ENCODE data around the gene GNAQ. TPM values are rescaled to one million over a fixed set of nuclear protein-coding genes. Genes with fewer than 3 reads are reported as not detected.

Gene GNAQ
- total RNA-seq, 1 experiment from 2014 or later = 55.5 TPM

DNA sequence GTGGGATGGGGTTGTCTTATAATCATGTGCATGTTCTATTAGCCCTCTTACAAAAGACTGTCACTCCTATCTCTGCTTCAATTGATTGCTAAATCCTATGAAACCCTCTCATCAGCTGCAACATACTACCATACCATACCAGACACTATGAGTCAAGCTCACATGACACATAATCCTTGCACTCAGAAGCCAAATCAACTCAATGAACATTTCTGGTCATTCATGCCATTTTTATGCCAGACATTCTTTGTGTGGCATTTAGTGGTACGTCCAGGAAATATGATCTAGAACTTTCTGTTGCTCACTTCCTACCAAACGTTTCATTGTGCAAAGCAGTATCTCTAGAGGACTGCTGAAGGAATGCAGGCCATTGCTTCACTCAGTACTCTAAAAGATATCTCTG lies 224.3 kb downstream of the GNAQ start:
- ATAC-seq (no peak), DNase-seq (ENCODE audit: low spot score) (no peak)
- H3K4me1 Mint-ChIP-seq = peaks cover 19% of the 10 kb centered on the region
- CTCF ChIA-PET = no interaction called here
- H3K9me3 Mint-ChIP-seq = no peaks in the 10 kb centered on the region
- no peaks in the 10 kb centered on the region for H3K36me3 Mint-ChIP-seq
- POLR2A ChIA-PET = no interaction called here
- H3K27me3 Mint-ChIP-seq (ENCODE audit: low read depth) = no peaks in the 10 kb centered on the region
- no peak overlapping the region for H3K27ac Mint-ChIP-seq
- TF ChIP-seq GABPB1 (CRISPR knock-in tag; IDR thresholded peaks at IDR 0.05) (peak; percentile 58; the same call in 1 of the 2 replicates), USF2 (CRISPR knock-in tag; IDR thresholded peaks at IDR 0.05) (no peak), JUN (CRISPR knock-in tag; IDR thresholded peaks at IDR 0.05) (no peak)
- no peak overlapping the region for H3K4me3 Mint-ChIP-seq

- H3K27ac Mint-ChIP-seq = no peak overlapping the region
- peaks cover 21% of the 10 kb centered on the region for H3K4me1 Mint-ChIP-seq
- CTCF ChIA-PET = no interaction called here
- no peak for TF ChIP-seq ZNF671 (CRISPR knock-in tag; IDR thresholded peaks at IDR 0.05)
- TF ChIP-seq RORB (CRISPR knock-in tag; IDR thresholded peaks at IDR 0.05) = no peak
- TF ChIP-seq ZNF281 (CRISPR knock-in tag; IDR thresholded peaks at IDR 0.05) = no peak
- no peak for TF ChIP-seq ZNF532 (CRISPR knock-in tag; IDR thresholded peaks at IDR 0.05; ENCODE audit: borderline replicate concordance)
- no peak for TF ChIP-seq ZNF317 (CRISPR knock-in tag; IDR thresholded peaks at IDR 0.05; ENCODE audit: borderline replicate concordance, low read depth)
- TF ChIP-seq USF2 (CRISPR knock-in tag; IDR thresholded peaks at IDR 0.05) = no peak
- TF ChIP-seq STAT6 (CRISPR knock-in tag; conservative IDR thresholded peaks at IDR 0.05; ENCODE audit: low read depth) = no peak
- no peak for TF ChIP-seq GTF2I (CRISPR knock-in tag; conservative IDR thresholded peaks at IDR 0.05)
- no peak for TF ChIP-seq ETV6 (CRISPR knock-in tag; IDR thresholded peaks at IDR 0.05)
- TF ChIP-seq ATF1 (CRISPR knock-in tag; IDR thresholded peaks at IDR 0.05) = no peak
- TF ChIP-seq ZNF138 (CRISPR knock-in tag; conservative IDR thresholded peaks at IDR 0.05) = no peak
- no peak for TF ChIP-seq SOX15 (CRISPR knock-in tag; IDR thresholded peaks at IDR 0.05)
- TF ChIP-seq, protein P1, sequence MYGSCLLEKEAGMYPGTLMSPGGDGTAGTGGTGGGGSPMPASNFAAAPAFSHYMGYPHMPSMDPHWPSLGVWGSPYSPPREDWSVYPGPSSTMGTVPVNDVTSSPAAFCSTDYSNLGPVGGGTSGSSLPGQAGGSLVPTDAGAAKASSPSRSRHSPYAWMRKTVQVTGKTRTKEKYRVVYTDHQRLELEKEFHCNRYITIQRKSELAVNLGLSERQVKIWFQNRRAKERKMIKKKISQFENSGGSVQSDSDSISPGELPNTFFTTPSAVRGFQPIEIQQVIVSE (CRISPR knock-in tag; IDR thresholded peaks at IDR 0.05; ENCODE audit: borderline replicate concordance) = no peak
- no peak for TF ChIP-seq CREB1 (CRISPR knock-in tag; IDR thresholded peaks at IDR 0.05)
- TF ChIP-seq CBFB (CRISPR knock-in tag; IDR thresholded peaks at IDR 0.05; ENCODE audit: low read depth) = no peak
- no peak for TF ChIP-seq JAZF1 (CRISPR knock-in tag; IDR thresholded peaks at IDR 0.05)
- no peak for TF ChIP-seq CREM (CRISPR knock-in tag; IDR thresholded peaks at IDR 0.05)
- TF ChIP-seq ZMAT4 (CRISPR knock-in tag; IDR thresholded peaks at IDR 0.05) = no peak
- TF ChIP-seq, protein P2, sequence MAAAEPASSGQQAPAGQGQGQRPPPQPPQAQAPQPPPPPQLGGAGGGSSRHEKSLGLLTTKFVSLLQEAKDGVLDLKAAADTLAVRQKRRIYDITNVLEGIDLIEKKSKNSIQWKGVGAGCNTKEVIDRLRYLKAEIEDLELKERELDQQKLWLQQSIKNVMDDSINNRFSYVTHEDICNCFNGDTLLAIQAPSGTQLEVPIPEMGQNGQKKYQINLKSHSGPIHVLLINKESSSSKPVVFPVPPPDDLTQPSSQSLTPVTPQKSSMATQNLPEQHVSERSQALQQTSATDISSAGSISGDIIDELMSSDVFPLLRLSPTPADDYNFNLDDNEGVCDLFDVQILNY (CRISPR knock-in tag; IDR thresholded peaks at IDR 0.05) = no peak
Measured at GRCh38 chr9:77806741-77807140, 224.9 kb downstream of the GNAQ start.

More at GRCh38 chr9:77806741-77807140, 224.9 kb downstream of the GNAQ start:
- ATAC-seq (no peak), DNase-seq (ENCODE audit: low spot score) (no peak)
- Mint-ChIP-seq H3K9me3 (no peaks in the 10 kb centered on the region), H3K27me3 (ENCODE audit: low read depth) (no peaks in the 10 kb centered on the region), H3K4me3 (no peak overlapping the region), H3K36me3 (no peaks in the 10 kb centered on the region)
- POLR2A ChIA-PET = no interaction called here

Measured in WTC11 (cell line).